CD14-positive monocyte (primary cell): ENCODE measurements around the gene LACC1. TPM values are rescaled to one million over a fixed set of nuclear protein-coding genes. Genes with fewer than 3 reads are reported as not detected.
A peak's percentile ranks its signal among the peaks of the same experiment; 100 is the strongest.

Experiments
- DNase-seq, 3 donors: peaks; one replicate each; pipeline ENCODE4 v3.0.0-alpha.2; 2011 to 2022
- H2AFZ ChIP-seq: 2 replicates; pipeline ENCODE4 v1.6.0; 2012; ENCODE audit warnings: mild to moderate bottlenecking, low read depth, low read length, inconsistent platforms; ENCODE audit not compliant: insufficient read depth, poor library complexity, severe bottlenecking
- H3K27ac ChIP-seq, 2 donors: 1 replicate in 1 of 2; 2 replicates in 1 of 2; pipeline ENCODE4 v1.5.1; 2012 to 2013; ENCODE audit warnings: low read length in 2 of 2, control low read depth in 1 of 2, inconsistent platforms in 1 of 2, low read depth in 1 of 2, mild to moderate bottlenecking in 1 of 2
- H3K27me3 ChIP-seq, 2 donors: one replicate each; pipeline versions ENCODE4 v1.6.0 to v1.6.1; 2011 to 2013; ENCODE audit warnings: low read length in 2 of 2; ENCODE audit not compliant: control insufficient read depth in 2 of 2, insufficient read depth in 2 of 2
- H3K36me3 ChIP-seq, 2 donors: replicated peaks in 1 of 2; 1 replicate in 1 of 2; 2 replicates in 1 of 2; pipeline versions ENCODE4 v1.5.1 to v1.6.1; 2012 to 2013; ENCODE audit warnings: low read length in 2 of 2, control low read depth in 1 of 2, inconsistent platforms in 1 of 2, mild to moderate bottlenecking in 1 of 2; ENCODE audit not compliant: insufficient read depth in 2 of 2, control insufficient read depth in 1 of 2
- H3K4me1 ChIP-seq, 2 donors: 1 replicate in 1 of 2; 2 replicates in 1 of 2; pipeline versions ENCODE4 v1.5.1 to v1.6.1; 2012 to 2013; ENCODE audit warnings: low read length in 2 of 2, control low read depth in 1 of 2, inconsistent platforms in 1 of 2, mild to moderate bottlenecking in 1 of 2, moderate library complexity in 1 of 2; ENCODE audit not compliant: insufficient read depth in 2 of 2, control insufficient read depth in 1 of 2
- H3K4me2 ChIP-seq: replicated peaks from 2 replicates; pipeline ENCODE3; 2012; ENCODE audit warnings: low read length, moderate library complexity, mild to moderate bottlenecking; ENCODE audit not compliant: poor library complexity, severe bottlenecking; ENCODE audit errors: extremely low read depth
- H3K4me3 ChIP-seq, 3 experiments: fragments of 200-600 bp in 1 of 3; sonication (generic) in 1 of 3; replicated peaks in 1 of 3; 1 replicate in 2 of 3; 2 replicates in 1 of 3; pipeline ENCODE4 v1.5.1; 2011 to 2013; ENCODE audit warnings: low read length in 3 of 3, mild to moderate bottlenecking in 3 of 3, control low read depth in 2 of 3, low read depth in 2 of 3, inconsistent platforms in 1 of 3, moderate library complexity in 1 of 3
- H3K79me2 ChIP-seq: 2 replicates; pipeline ENCODE4 v1.6.0; 2012; ENCODE audit warnings: mild to moderate bottlenecking, control low read depth, inconsistent platforms, low read length, moderate library complexity; ENCODE audit not compliant: insufficient read depth
- H3K9ac ChIP-seq: 2 replicates; pipeline ENCODE4 v1.6.0; 2017; ENCODE audit warnings: low read length, mild to moderate bottlenecking; ENCODE audit not compliant: insufficient read depth, poor library complexity, severe bottlenecking
- H3K9me3 ChIP-seq, 2 donors: replicated peaks in 1 of 2; 1 replicate in 1 of 2; 2 replicates in 1 of 2; pipeline versions ENCODE4 v1.5.1 to v1.6.1; 2012 to 2013; ENCODE audit warnings: low read length in 2 of 2, control low read depth in 1 of 2; ENCODE audit not compliant: control insufficient read depth in 1 of 2, insufficient read depth in 1 of 2
- H4K20me1 ChIP-seq: 2 replicates; pipeline ENCODE4 v1.6.0; 2012; ENCODE audit warnings: mild to moderate bottlenecking, low read length, control low read depth, moderate library complexity; ENCODE audit not compliant: insufficient read depth
- H3K27ac Mint-ChIP-seq, 7 donors: one replicate each; pipeline ENCODE4 v1.8.0; 2020; ENCODE audit warnings: mild to moderate bottlenecking in 7 of 7, mixed read lengths in 7 of 7, moderate library complexity in 6 of 7, inconsistent platforms in 2 of 7
- H3K27me3 Mint-ChIP-seq, 3 donors: one replicate each; pipeline ENCODE4 v1.8.0; 2021 to 2022; ENCODE audit warnings: low read depth in 3 of 3, mild to moderate bottlenecking in 3 of 3, mixed read lengths in 3 of 3, moderate library complexity in 3 of 3, inconsistent platforms in 1 of 3
- H3K36me3 Mint-ChIP-seq, 2 donors: one replicate each; pipeline ENCODE4 v1.8.0; 2020; ENCODE audit warnings: mixed read lengths in 2 of 2, inconsistent platforms in 1 of 2, mild to moderate bottlenecking in 1 of 2
- H3K4me1 Mint-ChIP-seq: one replicate; pipeline ENCODE4 v1.8.0; 2020; ENCODE audit warnings: mild to moderate bottlenecking, mixed read lengths
- H3K4me3 Mint-ChIP-seq, 2 donors: one replicate each; pipeline ENCODE4 v1.8.0; 2020; ENCODE audit warnings: mild to moderate bottlenecking in 2 of 2, mixed read lengths in 2 of 2, moderate library complexity in 1 of 2
- H3K9me3 Mint-ChIP-seq, 7 donors: one replicate each; pipeline ENCODE4 v1.8.0; 2020 to 2022; ENCODE audit warnings: mixed read lengths in 7 of 7, mild to moderate bottlenecking in 6 of 7, moderate library complexity in 6 of 7, inconsistent platforms in 2 of 7
- WGBS: methylation state at CpG from one replicate; pipeline ENCODE4 v1.1.5; 2013; ENCODE audit warnings: missing lambda C conversion rate; ENCODE audit not compliant: insufficient coverage; 5-methylcytosine and 5-hydroxymethylcytosine counted together
- intact Hi-C, 2 donors: fragments of 100-400 bp; cut with micrococcal nuclease; formaldehyde crosslinking; loops; one replicate each; pipeline versions ENCODE4 v1.15.0 to v1.15.1; 2023
- polyA plus RNA-seq, 3 donors: library from polyadenylated mRNA; depleted of rRNA in 1 of 3; unstranded in 2 of 3; stranded (reverse) in 1 of 3; fragments of 300-500 nt in 2 of 3; fragments of >200 nt in 1 of 3; fragmentation: Illumina TruSeq in 2 of 3; gene quantifications; 1 replicate in 2 of 3; 2 replicates in 1 of 3; pipeline ENCODE4 v1.2.3, GENCODE V29; 2012 to 2021
- TF ChIP-seq, protein P1 (sequence below): fragments of 200-600 bp; IDR thresholded peaks from one replicate; pipeline ENCODE4 v1.8.0; 2022; ENCODE audit warnings: antibody characterized with exemption, mild to moderate bottlenecking

LACC1 gene
- polyA plus RNA-seq, 3 donors: 2.6 to 7.7 (median 5.9) TPM

- Histone ChIP-seq H3K4me1 (no peaks in the 10 kb centered on the region), H3K27me3 (no peaks in the 10 kb centered on the region), H3K9me3 (no peaks in the 10 kb centered on the region), H3K27ac (no peak overlapping the region), H3K4me2 (no peak overlapping the region), H2AFZ (no peak overlapping the region), H4K20me1 (no peaks in the 10 kb centered on the region), H3K79me2 (no peaks in the 10 kb centered on the region), H3K9ac (no peak overlapping the region), H3K36me3 (no peaks in the 10 kb centered on the region), H3K4me3 (no peak overlapping the region)
- H3K4me1 Mint-ChIP-seq: peaks cover 5% of the 10 kb centered on the region
- peaks cover 0 to 6% (median 2%) of the 10 kb centered on the region in 7 donors for H3K9me3 Mint-ChIP-seq
- DNase-seq: no peak
- TF ChIP-seq, protein P1, sequence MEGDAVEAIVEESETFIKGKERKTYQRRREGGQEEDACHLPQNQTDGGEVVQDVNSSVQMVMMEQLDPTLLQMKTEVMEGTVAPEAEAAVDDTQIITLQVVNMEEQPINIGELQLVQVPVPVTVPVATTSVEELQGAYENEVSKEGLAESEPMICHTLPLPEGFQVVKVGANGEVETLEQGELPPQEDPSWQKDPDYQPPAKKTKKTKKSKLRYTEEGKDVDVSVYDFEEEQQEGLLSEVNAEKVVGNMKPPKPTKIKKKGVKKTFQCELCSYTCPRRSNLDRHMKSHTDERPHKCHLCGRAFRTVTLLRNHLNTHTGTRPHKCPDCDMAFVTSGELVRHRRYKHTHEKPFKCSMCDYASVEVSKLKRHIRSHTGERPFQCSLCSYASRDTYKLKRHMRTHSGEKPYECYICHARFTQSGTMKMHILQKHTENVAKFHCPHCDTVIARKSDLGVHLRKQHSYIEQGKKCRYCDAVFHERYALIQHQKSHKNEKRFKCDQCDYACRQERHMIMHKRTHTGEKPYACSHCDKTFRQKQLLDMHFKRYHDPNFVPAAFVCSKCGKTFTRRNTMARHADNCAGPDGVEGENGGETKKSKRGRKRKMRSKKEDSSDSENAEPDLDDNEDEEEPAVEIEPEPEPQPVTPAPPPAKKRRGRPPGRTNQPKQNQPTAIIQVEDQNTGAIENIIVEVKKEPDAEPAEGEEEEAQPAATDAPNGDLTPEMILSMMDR: no peak
- no peaks in the 10 kb centered on the region for H3K27me3 Mint-ChIP-seq
- WGBS: 100% methylated on average over 1 of the region's 4 CpGs
- H3K4me3 Mint-ChIP-seq: no peak overlapping the region
- peaks cover 0 to 8% of the 10 kb centered on the region in 2 donors for H3K36me3 Mint-ChIP-seq
- intact Hi-C loops: no loop called here
- H3K27ac Mint-ChIP-seq: no peak overlapping the region
Observed at GRCh38 chr13:43864921-43865320, 14.8 kb upstream of the LACC1 start.

- H3K27ac ChIP-seq: no peak overlapping the region
- 100% methylated on average over 1 of the region's 4 CpGs for WGBS
- H3K27me3 Mint-ChIP-seq: no peaks in the 10 kb centered on the region
- H3K4me1 Mint-ChIP-seq: peaks cover 5% of the 10 kb centered on the region
- H3K4me3 Mint-ChIP-seq: no peak overlapping the region
- H4K20me1 ChIP-seq: no peaks in the 10 kb centered on the region
- no peak overlapping the region for H3K4me2 ChIP-seq
- TF ChIP-seq, protein P1: no peak
- peaks cover 0 to 6% (median 2%) of the 10 kb centered on the region in 7 donors for H3K9me3 Mint-ChIP-seq
- H3K4me1 ChIP-seq: no peaks in the 10 kb centered on the region
- no peaks in the 10 kb centered on the region for H3K27me3 ChIP-seq
- no peaks in the 10 kb centered on the region for H3K9me3 ChIP-seq
- no peaks in the 10 kb centered on the region for H3K36me3 ChIP-seq
- no peak overlapping the region for H2AFZ ChIP-seq
- no peak overlapping the region for H3K9ac ChIP-seq
- no peak overlapping the region for H3K27ac Mint-ChIP-seq
- peaks cover 0 to 8% of the 10 kb centered on the region in 2 donors for H3K36me3 Mint-ChIP-seq
- peak in 1 of 3 donors; percentile 27 for DNase-seq
- H3K4me3 ChIP-seq: no peak overlapping the region
- intact Hi-C loops: no loop called here
- H3K79me2 ChIP-seq: no peaks in the 10 kb centered on the region
Observed at GRCh38 chr13:43865892-43866291, 13.8 kb upstream of the LACC1 start.
